Natural killer cell treated with Interleukin-12 subunit alpha and Interleukin-12 subunit beta and Interleukin-15 and Interleukin-18, amount 100 ng/mL, for 72 hours (primary cell): Measurements from ENCODE around the gene LTBP1. TPM values are rescaled to one million over a fixed set of nuclear protein-coding genes. Genes with fewer than 3 reads are reported as not detected.

Experiments used
- ATAC-seq, 2 donors: fragments of 150-1000 bp; cut with Tn5 transposase in 1 of 2; sonication (Bioruptor Pico), chemical (Tn5 transposase) in 1 of 2; 2 replicates each; pipeline ENCODE4 v1.10.0; 2021
- DNase-seq: peaks from one replicate; pipeline ENCODE4 v3.0.0; 2022; ENCODE audit warnings: low spot score
- H3K27ac Mint-ChIP-seq, 2 donors: 1 replicate in 1 of 2; 2 replicates in 1 of 2; pipeline ENCODE4 v1.8.0; 2022; ENCODE audit warnings: mixed read lengths in 2 of 2, mild to moderate bottlenecking in 1 of 2, moderate library complexity in 1 of 2
- H3K27me3 Mint-ChIP-seq, 2 donors: 1 replicate in 1 of 2; 2 replicates in 1 of 2; pipeline ENCODE4 v1.8.0; 2022; ENCODE audit warnings: mixed read lengths in 2 of 2
- H3K36me3 Mint-ChIP-seq: one replicate; pipeline ENCODE4 v1.8.0; 2022; ENCODE audit warnings: mixed read lengths
- H3K4me1 Mint-ChIP-seq, 2 donors: 1 replicate in 1 of 2; 2 replicates in 1 of 2; pipeline ENCODE4 v1.8.0; 2022; ENCODE audit warnings: low read depth in 2 of 2, mixed read lengths in 2 of 2, mild to moderate bottlenecking in 1 of 2
- H3K4me3 Mint-ChIP-seq: one replicate; pipeline ENCODE4 v1.8.0; 2022; ENCODE audit warnings: mixed read lengths
- H3K9me3 Mint-ChIP-seq: 2 replicates; pipeline ENCODE4 v1.8.0; 2022; ENCODE audit warnings: mixed read lengths
- total RNA-seq, 2 donors: library from RNA; stranded (reverse); gene quantifications; one replicate each; pipeline ENCODE4 v1.2.3, GENCODE V29; 2022

The LTBP1 gene
- total RNA-seq, 2 donors from 2014 or later, result 0.39 to 0.76 TPM

- Mint-ChIP-seq H3K27ac (no peak overlapping the region), H3K36me3 (no peaks in the 10 kb centered on the region), H3K9me3 (no peaks in the 10 kb centered on the region), H3K4me3 (no peak overlapping the region), H3K27me3 (no peaks in the 10 kb centered on the region), H3K4me1 (no peaks in the 10 kb centered on the region)
- no peak for DNase-seq
- ATAC-seq, result no peak
Measured at GRCh38 chr2:33178209-33178608, 231.5 kb downstream of the LTBP1 start.

GRCh38 chr2:33180915-33181314 lies 234.2 kb downstream of the LTBP1 start:
- no peak for DNase-seq
- ATAC-seq, result no peak
- Mint-ChIP-seq H3K4me3 (no peak overlapping the region), H3K9me3 (no peaks in the 10 kb centered on the region), H3K27me3 (no peaks in the 10 kb centered on the region), H3K4me1 (no peaks in the 10 kb centered on the region), H3K36me3 (no peaks in the 10 kb centered on the region), H3K27ac (no peak overlapping the region)

DNA sequence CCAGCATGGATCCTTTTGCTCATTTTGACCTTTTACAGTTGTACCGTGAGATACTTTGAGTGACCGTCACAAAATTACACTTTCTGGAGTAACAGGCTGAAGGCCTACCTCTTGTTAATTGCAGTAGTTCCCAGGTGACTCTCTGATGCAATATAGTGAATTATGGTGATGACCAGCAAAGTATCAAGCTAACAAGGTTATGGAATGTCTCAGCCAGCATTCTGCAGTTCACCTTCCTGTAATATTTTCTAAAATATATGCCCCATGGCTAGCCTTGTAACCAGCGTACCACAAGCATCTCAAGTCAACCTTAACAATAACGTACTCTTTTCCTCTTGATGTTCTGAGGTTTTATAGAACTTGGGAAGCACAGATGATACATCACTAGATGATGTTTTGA lies 234.7 kb downstream of the LTBP1 start:
- H3K27ac Mint-ChIP-seq, result no peak overlapping the region
- no peaks in the 10 kb centered on the region for H3K9me3 Mint-ChIP-seq
- H3K27me3 Mint-ChIP-seq, result no peaks in the 10 kb centered on the region
- no peak overlapping the region for H3K4me3 Mint-ChIP-seq
- no peaks in the 10 kb centered on the region for H3K4me1 Mint-ChIP-seq
- DNase-seq (no peak), ATAC-seq (no peak)
- no peaks in the 10 kb centered on the region for H3K36me3 Mint-ChIP-seq

- Mint-ChIP-seq H3K27me3 (no peaks in the 10 kb centered on the region), H3K36me3 (no peaks in the 10 kb centered on the region), H3K4me1 (no peaks in the 10 kb centered on the region), H3K9me3 (no peaks in the 10 kb centered on the region), H3K27ac (no peak overlapping the region), H3K4me3 (no peak overlapping the region)
- ATAC-seq (no peak), DNase-seq (no peak)
Measured at GRCh38 chr2:33184041-33184440, 237.3 kb downstream of the LTBP1 start.

DNA sequence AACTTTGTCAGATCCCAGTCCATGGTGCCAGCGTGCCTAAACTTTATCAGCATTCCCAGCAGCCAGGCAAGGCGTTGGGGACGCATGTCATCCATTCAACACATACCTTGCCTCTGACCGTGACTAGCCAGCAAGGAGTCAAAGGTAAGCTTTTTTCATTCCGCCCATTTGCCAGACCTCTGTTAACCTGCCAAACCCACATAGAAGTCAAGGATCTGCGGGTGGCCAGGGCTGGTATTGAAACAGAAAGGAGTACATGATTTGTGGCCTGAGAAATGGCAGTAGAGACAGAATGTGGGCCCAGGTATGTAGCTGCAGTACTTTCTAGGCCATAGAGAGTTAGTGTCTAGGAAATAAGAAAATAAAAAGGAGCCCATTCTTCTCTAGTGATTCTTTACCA lies 240.2 kb downstream of the LTBP1 start:
- H3K4me1 Mint-ChIP-seq, result no peaks in the 10 kb centered on the region
- no peak overlapping the region for H3K4me3 Mint-ChIP-seq
- DNase-seq (no peak), ATAC-seq (no peak)
- H3K36me3 Mint-ChIP-seq, result no peaks in the 10 kb centered on the region
- peaks cover 2 to 5% of the 10 kb centered on the region in 2 donors for H3K27me3 Mint-ChIP-seq
- no peak overlapping the region for H3K27ac Mint-ChIP-seq
- H3K9me3 Mint-ChIP-seq, result no peaks in the 10 kb centered on the region

DNA sequence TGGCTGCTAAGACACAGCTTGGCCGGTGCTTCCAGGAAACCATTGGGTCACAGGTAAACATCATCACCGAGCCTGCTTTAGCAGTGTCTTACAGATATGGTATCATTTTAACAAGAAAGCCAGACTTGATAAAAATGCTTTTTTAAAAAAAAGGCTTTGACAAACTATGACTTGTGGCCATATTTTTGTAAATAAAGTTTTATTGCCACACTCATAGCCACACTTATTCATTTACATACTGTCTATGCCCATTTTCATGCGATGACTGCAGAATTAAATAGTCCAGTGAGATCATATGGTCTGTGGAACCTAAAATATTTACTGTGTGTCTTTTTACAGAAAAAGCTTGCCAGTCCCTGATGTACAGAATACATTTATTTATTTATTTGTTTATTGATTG lies 242.0 kb downstream of the LTBP1 start:
- Mint-ChIP-seq H3K4me3 (no peak overlapping the region), H3K4me1 (no peaks in the 10 kb centered on the region), H3K36me3 (no peaks in the 10 kb centered on the region), H3K27ac (no peak overlapping the region), H3K27me3 (peaks cover 2 to 7% of the 10 kb centered on the region in 2 donors), H3K9me3 (no peaks in the 10 kb centered on the region)
- DNase-seq (no peak), ATAC-seq (no peak)

GRCh38 chr2:33190393-33190937 lies 243.7 kb downstream of the LTBP1 start:
- no peak for ATAC-seq
- no peaks in the 10 kb centered on the region for H3K36me3 Mint-ChIP-seq
- no peak for DNase-seq
- H3K4me3 Mint-ChIP-seq, result no peak overlapping the region
- H3K4me1 Mint-ChIP-seq, result no peaks in the 10 kb centered on the region
- H3K27ac Mint-ChIP-seq, result no peak overlapping the region
- no peaks in the 10 kb centered on the region for H3K9me3 Mint-ChIP-seq
- peaks cover 2 to 7% of the 10 kb centered on the region in 2 donors for H3K27me3 Mint-ChIP-seq

- no peaks in the 10 kb centered on the region for H3K9me3 Mint-ChIP-seq
- peaks cover 2 to 7% of the 10 kb centered on the region in 2 donors for H3K27me3 Mint-ChIP-seq
- H3K36me3 Mint-ChIP-seq, result no peaks in the 10 kb centered on the region
- H3K27ac Mint-ChIP-seq, result no peak overlapping the region
- no peak for DNase-seq
- no peaks in the 10 kb centered on the region for H3K4me1 Mint-ChIP-seq
- H3K4me3 Mint-ChIP-seq, result no peak overlapping the region
- ATAC-seq, result no peak
Measured at GRCh38 chr2:33195891-33196290, 249.1 kb downstream of the LTBP1 start.

DNA sequence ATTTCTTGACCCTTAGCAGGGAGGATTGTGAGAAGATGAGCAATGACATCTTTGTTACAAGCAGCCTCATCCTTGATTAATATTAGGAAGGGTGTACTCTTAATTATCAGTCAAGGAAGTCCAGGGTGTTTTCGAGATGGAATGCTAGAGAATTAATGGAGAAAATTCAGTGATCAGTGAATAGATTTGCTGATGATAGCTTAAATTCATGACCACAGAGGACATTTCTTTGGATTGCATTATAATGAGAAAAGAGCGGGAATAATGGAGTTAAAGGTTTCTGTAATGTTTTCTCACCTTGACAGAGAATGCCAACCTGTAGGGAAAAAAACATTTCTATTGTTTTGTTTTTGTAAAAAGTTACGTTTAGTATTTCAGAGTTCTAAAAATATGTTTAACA lies 249.9 kb downstream of the LTBP1 start:
- no peak overlapping the region for H3K27ac Mint-ChIP-seq
- no peaks in the 10 kb centered on the region for H3K9me3 Mint-ChIP-seq
- DNase-seq (no peak), ATAC-seq (no peak)
- H3K4me3 Mint-ChIP-seq, result no peak overlapping the region
- H3K4me1 Mint-ChIP-seq, result no peaks in the 10 kb centered on the region
- H3K36me3 Mint-ChIP-seq, result no peaks in the 10 kb centered on the region
- H3K27me3 Mint-ChIP-seq, result peaks cover 1 to 4% of the 10 kb centered on the region in 2 donors

- no peak for ATAC-seq
Measured at GRCh38 chr2:33197198-33197938, 250.6 kb downstream of the LTBP1 start.

GRCh38 chr2:33202641-33203522 lies 256.1 kb downstream of the LTBP1 start:
- DNase-seq (no peak), ATAC-seq (peak in 1 of 2 donors; percentile 36)
- Mint-ChIP-seq H3K36me3 (no peaks in the 10 kb centered on the region), H3K4me3 (no peak overlapping the region), H3K9me3 (no peaks in the 10 kb centered on the region), H3K4me1 (no peaks in the 10 kb centered on the region), H3K27me3 (no peaks in the 10 kb centered on the region), H3K27ac (no peak overlapping the region)

More at GRCh38 chr2:33197198-33197938, 250.6 kb downstream of the LTBP1 start:
- Mint-ChIP-seq H3K36me3 (no peaks in the 10 kb centered on the region), H3K27ac (no peak overlapping the region), H3K4me1 (no peaks in the 10 kb centered on the region), H3K9me3 (no peaks in the 10 kb centered on the region), H3K4me3 (no peak overlapping the region), H3K27me3 (no peaks in the 10 kb centered on the region)
- DNase-seq, result no peak

DNA sequence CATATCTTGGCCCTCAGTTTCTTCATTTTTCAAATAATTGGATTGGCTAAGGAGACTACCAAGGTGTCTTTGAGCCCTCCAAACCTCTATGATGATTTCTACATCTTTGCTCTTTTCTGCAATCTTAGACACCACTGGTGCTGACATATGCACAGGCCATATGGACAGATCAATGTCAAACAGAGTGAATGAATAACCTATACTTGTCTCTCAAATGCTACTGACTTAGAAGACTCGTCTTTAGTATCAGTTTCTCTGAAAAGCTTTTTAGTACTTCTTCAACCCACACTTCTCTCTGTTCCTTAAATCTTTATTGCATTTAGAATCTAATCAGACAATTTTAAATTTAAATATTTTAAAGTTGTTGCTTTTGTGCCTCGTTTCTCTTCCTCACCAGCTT lies 258.2 kb downstream of the LTBP1 start:
- ATAC-seq, result no peak
- no peak overlapping the region for H3K4me3 Mint-ChIP-seq
- DNase-seq, result no peak
- no peaks in the 10 kb centered on the region for H3K9me3 Mint-ChIP-seq
- no peaks in the 10 kb centered on the region for H3K36me3 Mint-ChIP-seq
- no peaks in the 10 kb centered on the region for H3K27me3 Mint-ChIP-seq
- H3K4me1 Mint-ChIP-seq, result no peaks in the 10 kb centered on the region
- no peak overlapping the region for H3K27ac Mint-ChIP-seq

DNA sequence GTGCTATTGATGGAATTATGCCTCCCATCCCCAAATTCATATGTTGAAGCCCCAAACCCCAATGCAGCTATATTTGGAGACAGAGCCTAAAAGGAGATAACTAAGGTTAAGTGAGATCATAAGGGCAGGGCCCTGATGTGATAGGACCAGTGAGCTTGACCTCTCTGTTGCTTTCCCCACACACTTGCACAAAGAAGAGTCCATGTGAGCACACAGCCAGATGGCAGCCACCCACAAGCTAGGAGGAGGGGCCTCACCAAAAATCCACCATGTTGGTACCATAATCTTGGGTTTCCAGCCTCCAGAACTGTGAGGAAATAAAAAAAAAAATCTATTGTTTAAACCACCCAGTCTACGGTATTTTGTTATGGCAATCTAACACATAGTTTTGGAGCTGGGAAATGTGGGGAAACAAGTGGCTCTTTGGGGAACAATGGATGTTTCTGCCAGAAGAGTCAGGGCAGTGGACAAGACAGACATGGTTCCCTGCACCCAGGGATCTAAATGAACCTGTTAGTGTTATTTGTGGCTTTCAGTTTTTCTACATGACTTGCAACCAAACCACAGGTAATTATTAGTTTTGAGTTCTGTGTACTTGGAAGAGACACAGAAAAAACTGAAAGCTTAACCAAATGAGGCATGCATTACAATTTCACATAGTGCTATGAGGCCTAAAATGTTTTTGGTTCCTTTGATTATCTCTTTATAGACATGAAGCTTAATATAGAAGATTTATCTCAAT lies 259.1 kb downstream of the LTBP1 start:
- Mint-ChIP-seq H3K4me1 (no peaks in the 10 kb centered on the region), H3K9me3 (no peaks in the 10 kb centered on the region), H3K4me3 (no peak overlapping the region), H3K27ac (no peak overlapping the region), H3K36me3 (no peaks in the 10 kb centered on the region), H3K27me3 (no peaks in the 10 kb centered on the region)
- ATAC-seq (no peak), DNase-seq (no peak)
